Stimulated activated naive CD8-positive, alpha-beta T cell treated with anti-CD3 and anti-CD28 coated beads, Interleukin-15, amount 100 ng/mL, for 72 hours (primary cell): Measurements from ENCODE around the gene ADK.
"Not testable (repeated sequence)": the region's sequence is repeated elsewhere in the genome, so short reads cannot be mapped to it uniquely, and the experiment has no call there.

ENCODE experiments used
- ATAC-seq: fragments of 150-1000 bp; cut with Tn5 transposase; 2 replicates; pipeline ENCODE4 v1.10.0; 2021; ENCODE audit warnings: mild to moderate bottlenecking, moderate library complexity
- DNase-seq, 2 donors: peaks; one replicate each; pipeline ENCODE4 v3.0.0; 2021 to 2022
- H3K27ac Mint-ChIP-seq, 2 donors: one replicate each; pipeline ENCODE4 v1.8.0; 2022; ENCODE audit warnings: mild to moderate bottlenecking in 2 of 2, mixed read lengths in 2 of 2, moderate library complexity in 2 of 2
- H3K27me3 Mint-ChIP-seq: one replicate; pipeline ENCODE4 v1.8.0; 2022; ENCODE audit warnings: mixed read lengths
- H3K4me1 Mint-ChIP-seq: one replicate; pipeline ENCODE4 v1.8.0; 2022; ENCODE audit warnings: mild to moderate bottlenecking, mixed read lengths
- H3K4me3 Mint-ChIP-seq, 2 donors: one replicate each; pipeline ENCODE4 v1.8.0; 2022; ENCODE audit warnings: mild to moderate bottlenecking in 2 of 2, mixed read lengths in 2 of 2, moderate library complexity in 1 of 2
- H3K9me3 Mint-ChIP-seq, 2 donors: one replicate each; pipeline ENCODE4 v1.8.0; 2022; ENCODE audit warnings: mixed read lengths in 2 of 2

ADK gene

DNA sequence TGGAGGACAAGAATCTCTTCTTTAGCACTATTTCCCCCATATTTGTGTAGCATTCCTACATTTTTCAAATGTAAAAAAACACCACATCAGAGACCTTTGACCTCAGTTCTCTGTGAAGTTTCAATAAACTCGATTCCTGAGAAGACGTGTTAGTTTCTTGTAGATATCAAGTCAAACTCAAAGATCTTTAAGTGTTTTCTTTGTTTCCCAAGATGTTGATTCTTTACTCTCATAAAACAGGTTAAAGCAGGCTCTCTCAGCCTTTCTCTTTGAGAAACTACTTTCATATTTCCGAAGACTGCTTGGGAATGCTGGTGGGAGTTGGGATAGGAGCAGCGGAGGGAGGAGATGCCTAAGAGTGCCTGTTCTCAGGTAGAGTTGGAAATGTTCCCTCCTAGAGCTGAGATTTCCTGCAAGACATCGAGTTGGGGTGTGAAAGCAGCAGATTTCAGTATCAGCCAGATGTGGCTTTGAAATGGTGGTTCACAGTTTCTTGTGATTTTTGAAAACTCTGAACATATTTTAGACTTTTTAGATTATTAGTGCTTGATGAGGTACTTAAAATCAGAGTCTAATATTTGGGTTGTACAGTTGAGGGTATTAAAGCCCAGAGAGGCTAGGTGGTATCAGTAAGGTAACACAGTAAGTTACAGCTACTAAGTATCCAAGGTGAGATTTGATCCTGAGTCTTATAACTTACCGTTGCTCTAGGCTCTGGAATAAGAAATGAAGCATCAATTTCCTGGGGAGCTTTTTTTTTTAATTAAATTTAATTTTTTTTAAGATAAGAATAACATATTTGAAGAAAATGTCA lies 13.9 kb downstream of the ADK start:
- Mint-ChIP-seq H3K4me3 (peak overlapping the region in 1 of 2 donors; percentile 20), H3K27ac (peak overlapping the region in 1 of 2 donors; percentile 58), H3K9me3 (no peaks in the 10 kb centered on the region), H3K4me1 (peaks cover 38% of the 10 kb centered on the region), H3K27me3 (no peaks in the 10 kb centered on the region)
- no peak for DNase-seq
- no peak for ATAC-seq

DNA sequence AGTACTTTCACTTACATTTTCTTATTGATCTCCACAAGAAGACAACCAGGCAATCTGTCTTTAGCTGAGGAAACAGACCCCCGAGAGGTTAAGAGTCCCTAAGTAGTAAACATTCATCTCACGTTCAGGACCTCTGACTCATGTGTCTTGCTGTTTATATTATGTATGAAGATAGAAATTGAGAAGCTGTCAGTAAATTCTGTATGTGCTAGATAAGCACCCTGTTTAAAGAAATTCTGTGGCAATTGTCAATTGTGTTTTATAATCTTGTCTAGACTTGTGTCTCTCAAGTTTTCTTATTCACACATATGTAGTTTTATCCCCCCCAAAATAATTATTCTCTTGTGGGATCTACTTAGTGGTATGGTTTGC lies 14.5 kb downstream of the ADK start:
- Mint-ChIP-seq H3K27me3 (no peaks in the 10 kb centered on the region), H3K4me1 (peaks cover 38% of the 10 kb centered on the region), H3K27ac (peak overlapping the region in 1 of 2 donors; percentile 26), H3K9me3 (no peaks in the 10 kb centered on the region), H3K4me3 (no peak overlapping the region)
- ATAC-seq, result no peak
- DNase-seq, result no peak

GRCh38 chr10:74167443-74167842 lies 16.4 kb downstream of the ADK start:
- no peaks in the 10 kb centered on the region for H3K27me3 Mint-ChIP-seq
- no peaks in the 10 kb centered on the region for H3K9me3 Mint-ChIP-seq
- DNase-seq (no peak), ATAC-seq (no peak)
- no peak overlapping the region for H3K27ac Mint-ChIP-seq
- no peak overlapping the region for H3K4me3 Mint-ChIP-seq
- H3K4me1 Mint-ChIP-seq, result peaks cover 38% of the 10 kb centered on the region

- no peaks in the 10 kb centered on the region for H3K27me3 Mint-ChIP-seq
- H3K4me3 Mint-ChIP-seq, result no peak overlapping the region
- H3K9me3 Mint-ChIP-seq, result no peaks in the 10 kb centered on the region
- H3K27ac Mint-ChIP-seq, result no peak overlapping the region
- ATAC-seq (no peak), DNase-seq (no peak)
- H3K4me1 Mint-ChIP-seq, result peaks cover 31% of the 10 kb centered on the region
Observed at GRCh38 chr10:74171625-74172024, 20.6 kb downstream of the ADK start.

DNA sequence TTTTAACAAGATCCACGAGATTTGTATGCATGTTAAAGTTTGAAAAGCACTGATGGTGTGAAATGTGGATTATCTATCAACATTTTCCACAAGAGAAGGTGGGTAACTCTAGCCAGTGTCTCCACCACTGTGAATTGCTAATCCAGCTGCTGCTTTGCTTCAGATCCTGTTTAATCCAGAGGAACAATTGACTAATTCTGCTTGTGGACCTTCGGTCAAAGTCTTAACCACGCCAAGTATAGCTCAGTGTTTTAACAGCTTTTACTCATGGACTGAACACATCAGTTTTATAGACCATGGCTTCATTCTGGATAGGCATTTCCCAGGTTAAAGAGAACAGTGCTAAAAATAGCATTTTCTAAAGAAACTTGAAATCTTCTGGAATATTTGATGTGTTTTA lies 23.5 kb downstream of the ADK start:
- Mint-ChIP-seq H3K4me3 (no peak overlapping the region), H3K9me3 (no peaks in the 10 kb centered on the region), H3K4me1 (peaks cover 31% of the 10 kb centered on the region), H3K27ac (no peak overlapping the region), H3K27me3 (no peaks in the 10 kb centered on the region)
- ATAC-seq, result no peak
- DNase-seq, result no peak

- Mint-ChIP-seq H3K27ac (peak overlapping the region; percentile 97 to 99), H3K27me3 (no peaks in the 10 kb centered on the region), H3K9me3 (no peaks in the 10 kb centered on the region), H3K4me1 (peaks cover 37% of the 10 kb centered on the region), H3K4me3 (peak overlapping the region; percentile 91 to 97)
- ATAC-seq, result no peak
- no peak for DNase-seq
Observed at GRCh38 chr10:74175510-74176379, 24.7 kb downstream of the ADK start.

DNA sequence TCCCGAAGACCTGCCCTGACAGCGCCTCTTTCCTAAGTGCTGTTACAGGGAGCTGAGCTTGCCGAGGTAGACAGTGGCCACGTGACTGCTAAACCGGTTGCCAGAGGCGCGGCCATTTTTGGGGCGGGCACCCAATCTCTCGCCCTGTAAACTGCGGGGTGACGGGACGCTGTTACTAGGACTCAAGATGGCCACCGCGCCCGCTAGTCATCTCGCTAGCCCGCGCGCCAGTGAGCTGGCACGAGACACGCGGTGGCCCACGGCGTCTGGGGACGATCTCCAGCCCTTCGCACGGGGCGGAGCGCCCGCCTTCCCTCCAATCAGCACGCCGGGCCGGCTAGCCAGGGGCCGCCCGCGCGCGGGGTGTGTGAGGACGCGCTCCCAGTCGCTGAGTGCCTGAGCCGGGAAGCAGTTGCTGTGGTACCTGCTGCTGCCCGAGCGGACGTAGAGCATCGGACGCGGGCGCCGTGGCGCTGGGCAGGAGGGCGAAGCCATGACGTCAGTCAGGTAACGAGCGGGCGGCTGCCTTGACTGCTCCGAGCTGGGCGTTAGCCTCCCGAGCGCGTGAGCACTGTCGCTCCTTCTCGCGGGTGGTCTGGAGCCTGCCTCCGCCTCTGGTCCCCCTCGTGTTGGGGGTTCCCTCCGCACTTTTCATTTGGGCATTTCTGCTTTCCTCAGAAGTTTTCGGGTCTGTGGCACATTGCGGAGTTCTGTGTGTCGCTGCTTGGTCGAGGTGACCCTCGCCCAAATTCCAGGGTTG lies 25.5 kb downstream of the ADK start:
- Mint-ChIP-seq H3K4me3 (peak overlapping the region; percentile 91 to 97), H3K9me3 (no peaks in the 10 kb centered on the region), H3K27me3 (no peaks in the 10 kb centered on the region), H3K27ac (peak overlapping the region; percentile 97 to 99), H3K4me1 (peaks cover 45% of the 10 kb centered on the region)
- DNase-seq, result peak; percentile 95 to 96
- ATAC-seq, result peak; percentile 94

DNA sequence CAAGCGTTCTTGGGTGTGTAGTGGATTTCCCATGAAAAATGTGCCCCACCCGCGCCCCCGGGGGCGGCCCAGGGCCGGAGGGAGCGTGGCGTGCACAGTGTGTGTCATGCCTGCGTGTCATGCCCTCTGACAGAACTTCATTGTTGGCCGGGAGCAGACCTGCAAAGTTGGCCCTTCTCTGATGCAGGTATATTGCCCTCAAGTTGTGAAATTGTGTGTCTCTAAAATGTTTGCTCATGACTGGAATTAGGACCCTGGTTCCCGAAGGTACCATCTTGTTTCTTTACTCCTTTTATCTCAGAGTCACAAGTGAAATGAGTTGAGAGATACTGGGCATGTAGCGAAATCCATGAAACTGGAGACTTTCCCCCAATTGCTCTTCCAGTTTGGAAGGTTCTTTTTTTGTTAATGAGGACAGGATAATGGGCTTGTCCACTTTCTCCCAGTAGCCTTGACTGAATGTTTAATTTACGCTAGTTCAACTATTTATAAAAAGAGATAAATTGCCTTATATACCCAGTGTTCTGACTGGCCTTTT lies 26.2 kb downstream of the ADK start:
- DNase-seq, result peak in 1 of 2 donors; percentile 46
- ATAC-seq, result peak; percentile 27
- no peaks in the 10 kb centered on the region for H3K27me3 Mint-ChIP-seq
- H3K4me1 Mint-ChIP-seq, result peaks cover 52% of the 10 kb centered on the region
- H3K27ac Mint-ChIP-seq, result peak overlapping the region; percentile 97 to 99
- no peaks in the 10 kb centered on the region for H3K9me3 Mint-ChIP-seq
- H3K4me3 Mint-ChIP-seq, result peak overlapping the region; percentile 91 to 97

GRCh38 chr10:74178042-74178791 lies 27.2 kb downstream of the ADK start:
- H3K27ac Mint-ChIP-seq, result no peak overlapping the region

GRCh38 chr10:74179111-74179710 lies 28.2 kb downstream of the ADK start:
- no peak for ATAC-seq
- peaks cover 60% of the 10 kb centered on the region for H3K4me1 Mint-ChIP-seq
- H3K27me3 Mint-ChIP-seq, result no peaks in the 10 kb centered on the region
- peak overlapping the region in 1 of 2 donors; percentile 53 for H3K4me3 Mint-ChIP-seq
- H3K27ac Mint-ChIP-seq, result peak overlapping the region in 1 of 2 donors; percentile 20
- H3K9me3 Mint-ChIP-seq, result no peaks in the 10 kb centered on the region
- DNase-seq, result no peak

More at GRCh38 chr10:74178042-74178791, 27.2 kb downstream of the ADK start:
- H3K4me3 Mint-ChIP-seq, result peak overlapping the region; percentile 53 to 61
- ATAC-seq, result no peak
- DNase-seq, result no peak
- H3K4me1 Mint-ChIP-seq, result peaks cover 60% of the 10 kb centered on the region
- no peaks in the 10 kb centered on the region for H3K27me3 Mint-ChIP-seq
- H3K9me3 Mint-ChIP-seq, result no peaks in the 10 kb centered on the region

DNA sequence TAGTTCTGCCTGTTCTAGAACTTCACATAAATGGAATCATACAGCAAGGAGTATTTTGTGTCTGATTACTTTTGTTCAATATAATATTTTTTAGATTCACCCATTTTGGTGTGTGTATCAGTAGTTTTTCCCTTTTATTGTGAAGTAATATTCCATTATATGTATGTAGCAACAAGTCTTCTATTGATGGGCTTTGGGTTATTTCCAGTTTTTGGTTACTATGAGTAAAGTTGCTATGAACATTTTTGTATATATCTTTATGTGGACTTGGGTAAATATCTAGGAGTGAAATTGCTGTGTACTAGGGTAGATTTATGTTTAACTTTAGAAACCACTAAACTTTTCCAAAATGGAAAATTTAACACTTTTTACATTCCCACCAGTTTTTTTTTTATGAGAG lies 35.7 kb downstream of the ADK start:
- Mint-ChIP-seq H3K27ac (no peak overlapping the region), H3K4me3 (no peak overlapping the region), H3K4me1 (peaks cover 70% of the 10 kb centered on the region), H3K9me3 (no peaks in the 10 kb centered on the region), H3K27me3 (no peaks in the 10 kb centered on the region)
- DNase-seq (no peak), ATAC-seq (no peak)

- Mint-ChIP-seq H3K4me1 (peaks cover 69% of the 10 kb centered on the region), H3K27ac (peak overlapping the region in 1 of 2 donors; percentile 76), H3K9me3 (no peaks in the 10 kb centered on the region), H3K4me3 (no peak overlapping the region), H3K27me3 (no peaks in the 10 kb centered on the region)
- DNase-seq, result no peak
- no peak for ATAC-seq
Observed at GRCh38 chr10:74187237-74187636, 36.2 kb downstream of the ADK start.

- H3K9me3 Mint-ChIP-seq, DNase-seq, ATAC-seq, H3K27me3 Mint-ChIP-seq: not testable (repeated sequence)
- Mint-ChIP-seq H3K4me3 (peak overlapping the region in 1 of 2 donors; percentile 8), H3K4me1 (peaks cover 74% of the 10 kb centered on the region), H3K27ac (peak overlapping the region; percentile 55 to 59)
Observed at GRCh38 chr10:74188617-74189016, 37.6 kb downstream of the ADK start.

GRCh38 chr10:74189999-74190421 lies 39.0 kb downstream of the ADK start:
- peaks cover 83% of the 10 kb centered on the region for H3K4me1 Mint-ChIP-seq
- peak in 1 of 2 donors; percentile 31 for DNase-seq
- ATAC-seq, result peak; percentile 79
- H3K27me3 Mint-ChIP-seq, result no peaks in the 10 kb centered on the region
- peak overlapping the region; percentile 65 to 82 for H3K4me3 Mint-ChIP-seq
- peak overlapping the region; percentile 94 to 95 for H3K27ac Mint-ChIP-seq
- H3K9me3 Mint-ChIP-seq, result no peaks in the 10 kb centered on the region
